ENCODE data around the gene PIK3R4. TPM values are rescaled to one million over a fixed set of nuclear protein-coding genes. Genes with fewer than 3 reads are reported as not detected.

PIK3R4 gene
- total RNA-seq, 4 donors from 2014 or later = 14.0 to 25.0 (median 17.7) TPM

DNA sequence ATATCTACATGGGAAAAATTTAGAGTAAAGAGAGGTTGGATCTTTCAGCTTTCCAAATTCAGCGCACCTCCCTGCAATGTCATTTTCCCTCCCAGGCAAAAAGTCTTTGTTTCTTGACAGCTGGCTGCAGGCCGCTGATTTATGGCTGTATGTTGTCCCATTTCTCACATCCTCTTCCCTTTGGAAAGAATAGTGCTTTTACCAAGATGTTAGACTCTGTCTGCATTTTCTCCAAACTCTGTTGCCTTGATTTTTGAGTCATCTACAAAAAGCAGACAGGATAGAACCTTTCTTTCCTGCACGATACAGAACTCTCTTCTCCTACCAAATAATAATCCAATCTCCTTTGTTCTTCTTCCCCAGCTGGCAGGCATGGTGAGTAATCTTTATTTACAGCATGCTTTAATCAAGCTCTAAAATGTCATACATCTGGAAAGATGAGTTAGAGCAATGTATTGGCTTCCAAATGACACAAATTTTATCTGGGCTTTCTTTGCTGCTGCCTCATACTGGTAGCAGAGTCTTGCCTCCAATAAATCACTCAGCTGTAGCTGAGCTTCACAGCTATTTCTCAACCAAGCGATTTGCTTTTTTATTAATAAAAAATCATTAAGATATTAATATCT is 101.9 kb downstream of the PIK3R4 start:
- intact Hi-C loops (cut with DNase I; ENCODE audit: low total_unique reads) (loop anchor here (5.0 kb wide), 1 partner anchor 287 kb away; no protein-coding TSS in a partner anchor), in situ Hi-C loops (cut with MboI; ENCODE audit: low sequenced_read_pairs in 4 of 4) (no loop called here)
- no peak overlapping the region for H3K27ac ChIP-seq
- DNase-seq (no peak), ATAC-seq (no peak)
- TF ChIP-seq, protein P1, sequence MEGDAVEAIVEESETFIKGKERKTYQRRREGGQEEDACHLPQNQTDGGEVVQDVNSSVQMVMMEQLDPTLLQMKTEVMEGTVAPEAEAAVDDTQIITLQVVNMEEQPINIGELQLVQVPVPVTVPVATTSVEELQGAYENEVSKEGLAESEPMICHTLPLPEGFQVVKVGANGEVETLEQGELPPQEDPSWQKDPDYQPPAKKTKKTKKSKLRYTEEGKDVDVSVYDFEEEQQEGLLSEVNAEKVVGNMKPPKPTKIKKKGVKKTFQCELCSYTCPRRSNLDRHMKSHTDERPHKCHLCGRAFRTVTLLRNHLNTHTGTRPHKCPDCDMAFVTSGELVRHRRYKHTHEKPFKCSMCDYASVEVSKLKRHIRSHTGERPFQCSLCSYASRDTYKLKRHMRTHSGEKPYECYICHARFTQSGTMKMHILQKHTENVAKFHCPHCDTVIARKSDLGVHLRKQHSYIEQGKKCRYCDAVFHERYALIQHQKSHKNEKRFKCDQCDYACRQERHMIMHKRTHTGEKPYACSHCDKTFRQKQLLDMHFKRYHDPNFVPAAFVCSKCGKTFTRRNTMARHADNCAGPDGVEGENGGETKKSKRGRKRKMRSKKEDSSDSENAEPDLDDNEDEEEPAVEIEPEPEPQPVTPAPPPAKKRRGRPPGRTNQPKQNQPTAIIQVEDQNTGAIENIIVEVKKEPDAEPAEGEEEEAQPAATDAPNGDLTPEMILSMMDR (IDR thresholded peaks at IDR 0.05 in 4 of 5, conservative IDR thresholded peaks at IDR 0.05 in 1 of 5) = no peak
- no peak for TF ChIP-seq POLR2A (IDR thresholded peaks at IDR 0.05)
- H3K4me3 ChIP-seq = no peak overlapping the region
- no peaks in the 10 kb centered on the region for H3K27me3 ChIP-seq
- no peaks in the 10 kb centered on the region for H3K36me3 ChIP-seq
- H3K4me1 ChIP-seq = no peaks in the 10 kb centered on the region
- no peaks in the 10 kb centered on the region for H3K9me3 ChIP-seq

GRCh38 chr3:130640027-130640426 is 106.6 kb downstream of the PIK3R4 start:
- no peaks in the 10 kb centered on the region for H3K27me3 ChIP-seq
- no peak overlapping the region for H3K27ac ChIP-seq
- TF ChIP-seq, protein P1 (IDR thresholded peaks at IDR 0.05 in 4 of 5, conservative IDR thresholded peaks at IDR 0.05 in 1 of 5) = no peak
- no peak for TF ChIP-seq POLR2A (IDR thresholded peaks at IDR 0.05)
- in situ Hi-C loops (cut with MboI; ENCODE audit: low sequenced_read_pairs in 4 of 4) = no loop called here
- intact Hi-C loops (cut with DNase I; ENCODE audit: low total_unique reads) = loop anchor here (5.0 kb wide), 1 partner anchor 283 kb away; no protein-coding TSS in a partner anchor
- H3K4me1 ChIP-seq = no peaks in the 10 kb centered on the region
- ATAC-seq = no peak
- H3K4me3 ChIP-seq = no peak overlapping the region
- no peaks in the 10 kb centered on the region for H3K36me3 ChIP-seq
- H3K9me3 ChIP-seq = no peaks in the 10 kb centered on the region
- DNase-seq = no peak

DNA sequence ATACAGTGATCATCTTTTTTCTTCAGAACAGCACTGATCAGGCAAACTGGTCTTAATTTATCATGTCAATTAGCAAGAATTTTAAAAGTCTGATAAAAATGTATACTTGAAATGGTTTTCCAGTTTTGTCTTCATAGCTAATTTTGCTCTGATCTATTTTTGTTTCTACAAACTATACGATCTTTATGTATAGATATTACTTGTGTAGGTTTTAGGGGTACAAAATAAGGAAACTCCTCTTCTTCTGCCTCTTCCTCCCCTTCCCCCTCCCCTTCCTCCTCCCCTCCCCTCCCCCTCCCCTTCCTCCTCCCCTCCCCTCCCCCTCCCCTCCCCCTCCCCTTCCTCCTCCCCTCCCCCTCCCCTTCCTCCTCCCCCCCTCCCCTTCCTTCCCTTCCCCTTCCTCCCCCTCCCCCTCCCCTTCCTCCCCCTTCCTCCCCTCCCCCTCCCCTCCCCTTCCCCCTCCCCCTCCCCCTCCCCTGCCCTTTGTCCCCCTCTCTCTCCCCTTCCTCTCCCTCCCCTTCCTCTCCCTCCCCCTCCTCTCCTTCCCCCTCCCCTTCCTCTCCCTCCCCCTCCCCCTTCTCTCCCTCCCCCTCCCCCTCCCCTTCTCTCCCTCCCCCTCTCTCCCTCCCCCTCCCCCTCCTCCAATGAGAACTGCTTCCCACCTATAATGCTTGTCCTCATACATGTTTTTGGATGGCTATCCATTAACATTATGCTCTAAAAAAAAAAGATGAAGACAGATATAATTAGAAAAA is 110.0 kb downstream of the PIK3R4 start:
- intact Hi-C loops (cut with DNase I; ENCODE audit: low total_unique reads) (no loop called here), in situ Hi-C loops (cut with MboI; ENCODE audit: low sequenced_read_pairs in 4 of 4) (no loop called here)
- no peak for TF ChIP-seq POLR2A (IDR thresholded peaks at IDR 0.05)
- TF ChIP-seq, protein P1 (IDR thresholded peaks at IDR 0.05 in 4 of 5, conservative IDR thresholded peaks at IDR 0.05 in 1 of 5) = no peak

DNA sequence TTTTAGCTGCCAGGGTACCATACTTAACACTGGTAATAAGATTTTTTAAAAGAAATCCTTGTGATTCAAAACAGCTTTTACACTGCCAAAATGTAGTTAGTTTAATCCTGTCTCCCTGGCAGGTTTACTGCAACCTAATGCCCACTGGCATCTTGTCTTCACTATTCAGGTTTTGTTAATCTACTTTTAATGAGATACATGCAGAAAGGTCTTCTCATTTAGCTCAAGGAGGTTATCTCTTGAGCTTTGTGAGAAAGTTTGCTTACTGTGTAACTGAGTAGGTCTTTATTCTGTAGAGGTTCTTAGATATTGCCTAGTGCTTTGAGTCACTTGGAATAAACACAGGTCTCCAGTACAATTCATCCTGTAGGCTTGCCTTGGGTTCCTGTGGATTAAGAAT is 110.7 kb downstream of the PIK3R4 start:
- intact Hi-C loops (cut with DNase I; ENCODE audit: low total_unique reads) = no loop called here
- ATAC-seq = no peak

More for the DNA sequence above, 110.0 kb downstream of the PIK3R4 start:
- Histone ChIP-seq H3K4me3 (no peak overlapping the region), H3K9me3 (no peaks in the 10 kb centered on the region), H3K36me3 (no peaks in the 10 kb centered on the region), H3K4me1 (no peaks in the 10 kb centered on the region), H3K27me3 (no peaks in the 10 kb centered on the region), H3K27ac (no peak overlapping the region)
- ATAC-seq (no peak), DNase-seq (no peak)

More for the DNA sequence above, 110.7 kb downstream of the PIK3R4 start:
- Histone ChIP-seq H3K4me3 (no peak overlapping the region), H3K9me3 (no peaks in the 10 kb centered on the region), H3K4me1 (no peaks in the 10 kb centered on the region), H3K27ac (no peak overlapping the region), H3K36me3 (no peaks in the 10 kb centered on the region), H3K27me3 (no peaks in the 10 kb centered on the region)
- DNase-seq = no peak
- in situ Hi-C loops (cut with MboI; ENCODE audit: low sequenced_read_pairs in 4 of 4) = no loop called here
- TF ChIP-seq, protein P1 (IDR thresholded peaks at IDR 0.05 in 4 of 5, conservative IDR thresholded peaks at IDR 0.05 in 1 of 5) = no peak
- TF ChIP-seq POLR2A (IDR thresholded peaks at IDR 0.05) = no peak
